CMK (cell line): Measurements from ENCODE around the gene SDK2.

Experiments used
- DNase-seq: peaks from one replicate; pipeline ENCODE4 v3.0.0-alpha.2; 2010; ENCODE audit warnings: low read depth

Gene SDK2

DNA sequence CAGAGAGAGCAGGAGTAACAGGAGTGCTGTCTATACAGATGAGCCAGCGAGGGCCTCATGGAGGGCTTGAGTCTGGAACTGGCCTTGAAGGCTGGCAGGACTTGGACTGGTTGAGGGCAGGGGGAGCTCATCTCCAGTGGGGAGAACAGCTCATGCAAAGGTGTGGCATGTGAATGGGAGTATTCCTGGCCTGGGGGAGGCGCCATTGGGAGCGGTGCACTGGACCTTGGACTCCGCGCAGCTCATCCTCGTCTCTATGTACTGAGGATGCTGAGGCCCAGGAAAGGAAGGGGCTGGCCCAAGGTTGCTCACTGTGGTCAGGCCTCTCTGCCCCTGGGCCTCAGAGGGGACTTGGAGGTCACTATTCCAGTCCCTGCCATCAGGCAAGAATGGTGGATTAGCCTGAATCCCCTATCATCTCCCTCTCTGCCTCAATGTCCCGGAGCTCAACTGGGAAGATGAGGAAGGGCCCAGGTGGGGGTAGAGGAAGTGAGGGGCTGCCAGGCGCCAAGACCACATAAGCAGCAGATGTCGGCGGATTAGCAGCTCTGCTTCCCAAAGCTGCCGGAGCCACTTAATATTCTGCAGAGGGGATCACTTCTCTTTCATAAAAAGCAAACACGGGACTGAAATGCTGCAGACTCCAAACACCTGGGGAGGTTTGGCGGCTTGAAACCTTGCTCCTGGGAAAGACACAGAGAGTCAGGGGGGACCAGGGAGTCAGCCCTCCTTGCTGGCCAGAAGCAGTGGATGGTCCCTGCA, 88.9 kb downstream of the SDK2 start:
- no peak for DNase-seq

DNA sequence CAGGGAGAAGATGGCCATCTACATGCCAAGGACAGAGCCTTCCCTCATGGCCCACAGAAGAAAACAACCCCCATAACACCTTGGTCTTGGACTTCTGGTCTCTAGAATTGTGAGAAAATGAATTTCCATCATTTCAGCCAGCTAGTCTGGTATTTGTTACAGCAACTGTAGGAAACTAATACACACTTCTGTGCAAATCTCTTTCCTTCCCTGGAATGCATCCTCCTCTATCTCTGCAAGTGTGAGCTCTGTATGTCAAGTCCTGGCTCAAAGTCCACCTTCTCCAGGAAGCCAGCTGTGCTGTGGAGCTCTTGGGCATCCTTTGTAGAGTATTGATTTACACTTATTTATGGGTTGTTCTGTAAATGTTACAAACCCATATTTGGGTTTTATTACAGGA, 89.7 kb downstream of the SDK2 start:
- DNase-seq: no peak

DNA sequence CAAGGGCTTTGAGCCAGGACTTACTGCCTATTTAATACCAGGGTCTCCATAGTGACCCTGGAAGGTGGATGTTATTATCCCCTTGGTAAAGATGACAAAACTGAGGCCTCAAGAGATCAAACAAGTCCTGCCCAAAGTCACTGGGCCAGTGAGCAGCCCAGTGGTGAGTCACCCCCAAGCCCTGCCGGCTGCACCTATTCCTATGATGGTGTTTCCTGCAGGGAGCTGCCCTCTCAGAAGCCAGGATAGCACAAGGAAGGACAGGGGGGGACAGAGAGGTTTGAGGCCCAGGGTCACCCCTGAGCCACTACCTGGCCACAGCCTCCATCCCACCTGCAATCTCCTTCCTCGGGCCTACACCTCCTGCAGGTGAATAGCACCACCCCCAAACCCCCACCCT, 90.9 kb downstream of the SDK2 start:
- no peak for DNase-seq

DNA sequence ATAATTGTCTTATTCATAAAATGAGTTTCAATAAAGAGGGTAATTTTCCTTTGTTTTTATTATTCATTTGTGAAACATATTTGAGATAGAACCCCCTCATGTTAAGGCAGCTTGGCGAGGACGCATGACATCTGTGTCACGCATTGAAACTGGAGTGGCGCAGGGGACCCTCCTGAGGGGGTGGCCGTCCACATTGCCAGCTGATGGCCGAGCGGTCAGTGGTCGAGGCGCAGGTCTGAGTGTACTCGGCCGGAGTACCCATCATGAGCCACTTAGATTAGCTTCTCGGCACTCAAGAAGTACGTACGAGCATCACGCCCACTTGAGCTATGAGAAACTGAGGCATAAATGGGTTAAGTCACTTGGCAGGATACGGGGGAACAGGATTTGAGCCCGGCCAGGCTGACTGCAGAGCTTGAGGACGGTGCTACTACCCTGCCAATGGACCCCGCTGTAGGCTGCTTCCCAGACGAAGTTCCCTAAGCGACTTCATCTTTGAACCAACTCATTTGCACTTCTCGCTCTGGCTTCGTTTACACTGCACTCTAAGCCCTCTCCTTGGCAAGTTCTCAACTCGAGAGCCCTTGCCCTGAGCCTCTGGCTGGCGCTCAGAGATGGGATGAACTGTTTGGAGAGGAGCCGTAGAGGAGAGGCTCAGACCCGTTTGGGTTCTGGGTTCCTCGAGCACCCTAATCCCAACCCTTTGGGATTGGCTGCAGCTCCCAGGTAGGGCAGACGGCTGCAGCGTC, 91.8 kb downstream of the SDK2 start:
- DNase-seq: no peak

DNA sequence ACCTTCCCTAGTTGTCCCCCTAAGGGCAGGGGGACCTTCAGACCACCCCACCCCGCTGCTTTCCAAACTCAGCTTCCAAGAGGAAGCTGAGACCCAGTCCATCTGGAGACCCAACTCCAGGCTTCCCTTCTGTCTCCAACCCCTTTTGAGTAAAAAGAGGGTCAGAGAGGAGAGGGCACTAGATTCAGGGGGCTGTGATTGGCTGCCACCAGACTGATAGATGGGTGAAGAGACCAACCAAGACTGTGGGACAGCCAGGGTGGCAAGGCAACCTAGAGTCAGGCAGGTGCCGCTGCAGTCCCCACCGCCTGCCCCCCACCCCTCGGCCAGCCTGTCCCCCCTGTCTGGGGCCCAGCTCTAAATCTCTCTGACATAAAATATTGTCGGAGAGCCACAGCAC, 92.5 kb downstream of the SDK2 start:
- no peak for DNase-seq

DNA sequence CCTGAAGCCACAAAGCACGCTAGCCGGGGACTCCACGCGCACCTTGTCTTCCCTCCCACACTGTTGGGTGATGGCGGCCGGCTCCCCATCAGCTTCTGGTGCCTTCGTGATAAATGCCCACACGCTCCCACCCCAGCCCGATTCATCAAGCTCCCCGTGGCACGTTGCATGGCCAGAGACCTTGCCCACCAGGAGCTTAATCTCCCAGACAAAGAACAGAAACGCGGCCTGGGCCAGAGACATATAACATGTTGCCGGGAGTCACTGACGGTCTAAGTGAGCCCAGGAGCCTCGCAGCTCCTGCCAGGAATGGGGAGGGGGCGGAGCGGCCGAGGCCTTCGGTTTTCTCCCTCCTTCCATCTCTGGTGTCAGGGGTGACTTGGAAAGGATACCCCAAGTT, 93.1 kb downstream of the SDK2 start:
- DNase-seq: no peak

DNA sequence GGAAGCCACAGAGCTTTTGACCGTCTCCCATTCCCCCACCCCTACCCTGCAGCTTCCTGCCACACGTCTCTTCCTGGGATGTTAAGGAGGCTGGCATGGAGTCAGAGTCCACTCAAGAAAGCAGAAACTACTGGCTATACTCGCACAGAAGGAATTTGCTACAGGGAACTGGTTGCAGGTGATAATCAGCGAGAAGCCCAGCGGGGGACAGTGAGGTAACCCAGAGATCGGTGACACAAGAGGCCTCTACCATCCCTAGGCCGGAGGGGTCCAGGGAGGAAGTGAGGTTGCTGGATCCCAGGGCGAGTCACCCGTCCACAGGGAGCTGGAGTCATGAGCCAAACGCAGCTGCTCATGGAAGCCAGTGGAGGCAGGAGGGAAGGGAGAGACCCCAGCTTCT, 93.7 kb downstream of the SDK2 start:
- no peak for DNase-seq

DNA sequence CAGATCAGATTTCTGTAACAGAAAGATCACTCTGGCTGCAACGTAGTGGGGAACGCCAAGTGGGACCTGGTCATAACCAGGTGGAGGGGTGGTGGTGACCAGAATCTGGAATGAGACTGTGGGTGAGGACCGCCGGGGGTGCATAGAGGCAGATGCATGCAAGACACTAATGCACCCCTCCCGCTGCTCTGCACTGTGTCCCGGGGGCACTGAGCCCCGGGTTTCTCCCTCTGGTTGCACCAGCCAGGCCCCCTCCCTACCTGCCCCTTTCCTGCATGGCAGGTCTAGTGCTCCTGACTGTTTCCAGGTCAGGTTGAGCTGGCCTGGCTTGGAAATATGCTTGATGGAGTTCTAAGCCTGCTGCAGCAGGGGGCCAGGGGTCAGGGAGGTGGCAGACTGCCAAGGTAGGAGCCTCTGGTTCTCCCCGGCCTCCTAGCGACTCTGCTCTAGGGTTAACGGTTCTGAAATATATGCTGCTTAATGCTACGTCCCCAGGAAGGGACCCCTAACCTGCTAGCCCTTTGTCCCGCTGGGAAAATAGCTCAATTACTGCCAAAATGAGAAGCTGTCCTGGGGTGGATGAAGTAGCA, 94.3 kb downstream of the SDK2 start:
- no peak for DNase-seq

DNA sequence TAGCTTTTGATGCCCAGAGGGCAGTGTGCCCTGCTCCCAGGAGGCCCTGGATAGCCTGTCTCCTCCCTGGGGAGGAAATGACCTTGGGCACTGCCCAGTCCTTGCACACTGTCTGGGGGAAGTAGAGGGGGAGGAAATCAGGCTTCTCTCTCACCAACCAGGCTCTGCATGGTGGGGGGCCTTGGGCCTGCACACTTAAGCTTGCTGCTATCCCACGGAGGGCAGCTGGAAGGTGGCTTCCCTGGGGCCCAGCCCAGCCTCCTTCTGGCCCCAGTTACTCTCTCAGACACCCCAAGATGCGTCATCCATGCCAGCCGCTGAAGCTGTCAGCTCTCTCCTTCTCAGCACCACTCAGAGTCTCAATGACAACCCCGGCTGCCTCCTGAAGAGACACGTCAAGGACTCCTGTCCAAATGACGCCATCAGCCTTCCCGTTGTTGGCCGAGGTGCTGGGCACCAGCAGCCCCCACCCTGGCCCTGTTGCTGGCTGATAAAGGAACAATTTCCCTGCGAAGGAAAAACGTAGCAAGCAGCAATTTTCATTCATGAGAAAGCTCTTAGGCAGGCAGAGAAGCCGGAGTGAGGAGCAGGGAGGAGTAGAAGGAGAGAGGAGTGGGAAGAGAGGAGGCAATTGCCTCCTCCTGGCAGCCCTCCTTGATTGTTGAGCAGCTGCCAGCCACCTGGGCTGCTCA, 95.5 kb downstream of the SDK2 start:
- DNase-seq: no peak

DNA sequence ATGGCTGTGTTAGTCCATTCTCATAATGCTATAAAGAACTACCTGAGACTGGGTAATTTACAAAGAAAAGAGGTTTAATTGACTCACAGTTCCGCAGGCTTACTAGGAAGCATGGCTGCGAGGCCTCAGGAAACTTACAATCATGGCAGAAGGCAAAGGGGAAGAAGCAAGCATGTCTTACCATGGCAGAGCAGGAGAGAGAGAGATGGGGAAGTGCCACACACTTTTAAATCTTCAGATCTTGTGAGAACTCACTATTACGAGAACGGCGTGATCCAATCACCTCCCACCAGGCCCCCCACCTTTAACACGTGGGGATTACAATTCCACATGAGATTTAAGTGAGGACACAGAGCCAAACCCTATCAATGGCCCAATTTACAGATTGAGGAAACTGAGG, 96.5 kb downstream of the SDK2 start:
- no peak for DNase-seq

DNA sequence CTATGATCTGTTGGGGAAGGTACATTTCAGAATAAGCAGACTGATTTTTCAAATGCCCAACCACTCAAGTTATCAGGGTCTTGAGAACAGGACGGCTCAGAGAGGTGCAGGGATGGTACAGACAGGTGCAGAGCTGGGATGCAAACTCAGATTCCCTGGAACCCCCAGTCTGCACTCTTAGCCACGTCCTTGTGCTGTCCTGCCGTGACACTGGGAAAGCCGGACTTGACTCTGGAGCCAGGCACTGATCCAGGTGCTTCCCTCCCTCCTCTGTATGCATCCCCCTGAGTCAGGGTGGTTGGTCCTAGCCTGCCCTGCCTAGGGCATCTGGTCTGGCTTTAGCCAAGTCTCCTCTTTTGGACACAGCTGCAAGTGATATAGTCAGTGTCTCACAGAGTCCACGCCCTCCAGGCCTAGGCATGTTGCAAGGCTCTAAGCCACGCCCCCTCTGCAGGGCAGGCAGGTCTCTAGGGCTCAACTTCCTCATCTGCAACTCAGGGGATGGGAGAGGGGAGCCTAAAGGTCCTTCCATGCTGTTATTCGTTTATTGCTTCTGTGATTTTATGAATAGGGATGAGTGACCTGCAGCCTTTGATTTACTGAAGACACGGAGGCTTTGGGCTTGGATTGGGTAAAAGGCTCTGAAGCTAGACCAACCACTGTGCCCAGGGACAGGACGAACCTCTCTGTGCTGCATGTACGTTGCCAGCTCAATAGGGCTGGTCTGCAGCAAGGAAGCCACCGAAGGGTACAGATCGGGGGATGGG, 97.3 kb downstream of the SDK2 start:
- peak; percentile 50 for DNase-seq

DNA sequence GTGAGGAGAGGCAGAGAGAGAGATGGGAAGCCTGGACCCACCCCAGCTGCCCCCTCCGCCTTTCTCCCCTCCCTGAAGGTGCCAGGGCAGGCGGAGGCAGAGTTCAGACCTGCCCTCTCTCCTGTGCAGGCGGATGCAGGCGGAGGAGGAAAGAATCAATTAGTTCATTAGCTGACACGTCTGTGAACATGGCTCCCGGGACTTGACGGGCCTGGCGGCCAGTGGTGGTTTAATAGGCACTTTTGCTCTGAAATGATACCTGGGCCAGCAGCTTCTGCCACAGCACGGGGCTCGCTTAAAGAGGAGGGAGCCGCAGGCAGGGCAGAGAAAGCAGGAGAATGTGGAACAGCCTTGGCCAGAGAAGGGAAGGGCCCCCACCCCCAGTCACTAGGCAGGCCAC, 98.1 kb downstream of the SDK2 start:
- no peak for DNase-seq

DNA sequence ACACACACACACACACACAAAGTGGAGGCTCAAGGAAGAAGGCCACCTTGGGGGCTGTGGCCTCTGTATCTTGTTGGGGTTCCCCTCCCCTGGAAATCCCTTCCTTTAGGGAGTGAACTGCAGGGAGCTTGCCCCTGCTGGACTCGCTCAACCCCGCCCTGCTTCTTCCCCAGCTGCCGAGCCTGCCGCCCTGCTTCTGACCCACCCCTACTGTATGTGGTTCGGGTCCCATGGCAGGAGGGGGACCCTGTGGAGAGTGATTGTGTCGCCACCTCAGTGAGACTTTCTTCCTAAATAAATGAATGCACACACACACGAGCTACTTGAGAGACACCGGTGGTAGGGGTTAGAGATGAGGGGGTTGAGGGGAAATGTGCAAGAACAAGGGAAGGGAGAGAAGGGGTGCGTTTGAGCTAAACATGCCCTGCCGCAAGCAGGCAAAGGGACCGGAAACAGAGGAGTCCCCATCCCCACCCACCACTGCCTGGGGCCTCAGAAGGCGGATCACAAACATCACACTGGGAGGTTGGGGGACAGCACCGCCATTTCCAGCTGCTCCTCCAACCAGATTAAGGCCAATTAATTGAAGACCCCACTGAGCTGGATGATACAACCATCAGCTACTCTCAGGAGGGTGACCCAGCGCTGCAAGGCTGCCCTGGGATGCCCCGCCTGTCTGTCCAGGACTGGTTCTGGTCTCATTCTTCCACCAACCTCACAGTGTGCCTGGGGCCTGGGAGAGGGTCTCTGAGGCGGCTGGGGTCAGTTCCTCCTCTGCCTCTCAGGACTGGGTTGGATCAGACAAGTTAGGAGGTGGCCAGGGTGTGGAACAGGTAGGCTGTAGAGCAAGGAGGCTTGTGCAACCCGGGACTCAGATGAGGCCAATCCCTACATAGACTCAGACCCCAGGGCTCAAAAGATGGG, 98.9 kb downstream of the SDK2 start:
- no peak for DNase-seq

DNA sequence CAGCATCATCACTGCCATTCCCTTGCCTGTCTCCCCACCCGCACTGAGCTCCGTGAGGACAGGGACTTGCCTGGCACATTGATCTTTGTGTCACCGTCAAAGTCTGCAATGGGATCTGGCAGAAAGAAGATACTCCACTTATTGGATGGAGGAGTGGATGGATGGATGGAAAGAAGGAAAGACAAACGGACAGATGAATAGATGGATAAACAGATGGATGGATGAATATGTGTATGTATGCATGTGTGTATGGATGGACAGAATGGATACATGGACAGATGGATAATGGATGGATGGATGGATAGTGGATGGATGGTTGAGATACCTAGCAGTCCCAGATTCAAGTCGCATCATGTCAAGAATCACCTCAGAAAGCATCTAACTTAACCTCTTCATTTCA, 99.9 kb downstream of the SDK2 start:
- DNase-seq: no peak

DNA sequence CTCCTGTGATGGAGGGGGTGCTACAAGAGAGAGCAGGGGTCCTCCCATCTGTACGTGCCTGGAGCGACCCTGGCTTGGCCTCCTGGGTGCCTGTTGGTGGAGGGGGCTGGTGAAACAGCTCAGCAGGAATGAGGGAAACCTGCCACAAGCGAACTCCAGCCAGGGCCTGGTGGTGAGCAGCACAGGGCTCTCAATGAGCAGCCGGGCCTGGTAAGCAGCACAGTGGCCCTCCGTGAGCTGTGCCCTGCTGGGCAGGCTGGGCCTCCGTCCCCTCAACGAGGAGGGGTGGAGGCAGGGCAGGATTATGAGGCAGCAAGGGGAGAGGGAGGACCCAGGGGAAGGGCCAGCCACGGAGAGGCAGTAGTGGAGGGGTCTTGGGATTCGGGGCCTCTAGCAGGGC, 101.9 kb downstream of the SDK2 start:
- no peak for DNase-seq

DNA sequence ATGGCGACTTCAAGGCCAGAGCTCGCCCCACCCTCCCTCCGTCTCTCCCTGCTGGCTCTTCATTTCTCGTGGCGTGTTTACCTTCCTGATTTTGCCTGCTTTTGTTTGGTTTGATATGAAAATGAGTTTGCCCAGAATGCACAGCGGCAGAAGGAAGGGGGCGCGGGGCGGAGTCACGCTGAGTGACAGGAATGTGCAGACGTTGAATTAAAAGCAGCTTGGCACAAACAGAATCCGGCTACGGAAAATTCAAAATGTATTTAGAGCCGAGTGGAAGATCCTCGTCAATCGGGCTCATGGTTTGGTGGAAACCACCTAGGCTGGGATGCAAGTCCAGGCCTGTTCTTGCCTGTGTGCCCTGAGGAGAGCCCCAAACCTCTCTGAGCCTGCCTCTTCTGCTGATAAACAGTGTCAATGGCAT, 102.7 kb downstream of the SDK2 start:
- no peak for DNase-seq

DNA sequence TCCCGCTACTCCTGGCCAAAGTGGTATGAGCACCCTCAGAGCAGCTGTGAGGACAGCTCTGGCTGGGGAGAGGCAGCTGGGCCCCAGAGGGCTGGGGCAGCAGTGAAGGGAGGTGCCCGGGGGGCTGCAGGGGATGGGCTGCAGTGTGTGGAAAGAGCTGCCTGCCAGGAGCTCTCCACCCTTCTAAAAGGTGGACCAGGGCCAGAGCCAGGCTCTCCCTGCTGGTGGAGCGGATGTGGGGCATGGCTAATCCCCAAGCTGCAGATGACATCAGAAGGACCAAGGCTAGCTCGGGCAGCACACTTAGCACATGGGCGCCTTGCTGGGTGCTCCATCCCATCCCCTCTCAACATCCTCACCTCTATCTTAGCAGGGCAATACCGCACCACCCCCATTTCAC, 103.1 kb downstream of the SDK2 start:
- DNase-seq: no peak

DNA sequence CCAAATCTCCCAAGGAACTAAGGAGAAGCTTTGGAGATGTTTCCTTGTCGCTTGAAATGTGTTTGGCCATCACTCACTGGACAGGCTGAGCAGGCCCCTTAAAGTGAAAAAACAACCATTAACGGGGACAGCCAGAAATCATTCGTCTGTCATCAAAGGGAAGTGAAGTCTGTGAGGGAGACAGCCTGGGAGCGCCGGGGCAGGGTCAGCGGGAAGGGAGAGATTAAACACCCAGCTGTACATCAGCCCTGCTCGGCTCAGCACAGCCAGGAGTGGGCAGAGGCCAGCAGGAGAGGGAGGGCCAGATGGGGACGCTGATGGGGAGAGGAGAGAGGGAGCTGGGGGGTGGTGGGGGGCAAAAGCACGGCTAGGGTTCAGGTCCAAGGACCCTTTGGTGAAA, 105.1 kb downstream of the SDK2 start:
- no peak for DNase-seq

DNA sequence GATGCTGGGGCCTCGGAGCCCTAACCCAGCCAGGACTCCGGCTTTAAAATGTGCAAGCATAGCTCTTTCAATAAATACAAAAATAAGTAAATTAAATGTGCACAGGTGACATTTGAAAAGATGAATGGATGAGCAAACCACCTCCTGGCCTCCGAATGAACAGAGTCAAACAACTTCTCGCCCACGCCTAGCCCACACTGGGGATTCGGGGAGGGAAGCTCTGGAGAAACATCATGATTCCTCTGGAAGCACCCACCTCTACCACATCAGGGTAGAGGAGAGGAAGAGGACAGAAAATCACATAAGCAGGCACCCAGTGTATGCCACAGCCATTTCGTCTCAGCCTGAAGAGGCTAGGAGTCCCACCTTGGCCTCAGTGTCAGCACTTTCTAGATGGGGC, 105.8 kb downstream of the SDK2 start:
- no peak for DNase-seq

DNA sequence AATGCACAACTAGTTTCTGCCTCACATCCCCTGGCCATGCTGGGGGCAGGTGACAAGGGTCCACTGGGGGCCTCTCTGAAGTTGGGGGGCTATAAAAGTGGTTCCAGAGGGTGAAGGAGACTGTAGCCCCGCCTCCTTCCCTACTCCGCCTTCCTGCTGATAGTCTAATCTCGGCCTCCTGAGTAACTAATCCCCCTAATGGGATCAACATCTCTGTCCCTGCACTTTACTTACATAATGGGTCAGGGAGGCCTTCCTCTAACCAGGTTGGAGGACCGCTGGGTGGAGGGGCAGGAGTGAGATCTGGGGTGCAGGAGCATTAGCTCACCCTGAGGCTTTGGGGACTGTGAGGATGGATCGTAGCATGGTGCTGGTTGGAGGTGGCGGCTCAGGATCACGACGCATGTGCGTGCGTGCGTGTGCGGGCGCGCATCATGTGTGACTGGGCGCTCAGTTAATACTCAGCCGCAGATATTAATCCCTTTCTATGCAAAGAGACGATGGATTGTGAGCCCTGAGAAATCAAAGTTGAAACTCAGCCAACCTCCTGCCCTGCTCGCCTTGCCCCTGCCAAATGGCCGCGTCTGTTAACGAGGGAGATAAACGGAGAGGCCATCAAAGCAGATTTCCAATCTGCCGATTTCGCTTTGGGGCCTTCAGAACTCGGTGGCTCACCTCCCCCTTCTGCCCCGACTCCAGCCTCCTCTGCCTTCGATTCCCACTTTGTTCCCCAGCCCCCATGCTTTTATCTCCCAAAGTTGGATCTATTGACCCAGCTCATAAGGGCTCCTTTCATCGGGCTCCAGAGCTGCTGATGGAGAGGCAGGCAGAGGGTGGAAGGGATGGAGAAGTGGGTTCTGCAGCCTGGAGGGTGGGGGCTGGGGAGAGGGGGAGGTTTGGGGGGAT, 107.3 kb downstream of the SDK2 start:
- no peak for DNase-seq
